HCT116 (cell line): ENCODE results near the gene MN1. TPM values are rescaled to one million over a fixed set of nuclear protein-coding genes. Genes with fewer than 3 reads are reported as not detected.

ENCODE experiments used
- ATAC-seq: fragments of 200-7000 bp; cut with Tn5 transposase; 2 replicates; pipeline ENCODE4 v1.9.1; 2020; ENCODE audit warnings: mild to moderate bottlenecking, moderate library complexity
- BruUV-seq: library from RNA; stranded (reverse); fragments of 400-500 nt; replicated peaks from 2 replicates; lab custom pipeline; 2021; lab: Mats Ljungman, UMichigan
- CTCF ChIA-PET: fragments of 300-600 bp; sonication (Branson Sonifier 250); formaldehyde crosslinking; loops from one replicate; lab custom pipeline; 2021; ENCODE audit warnings: antibody characterized with exemption; lab: Charles Lee
- POLR2A ChIA-PET: fragments of 300-600, 350-600 bp; sonication (Branson Sonifier 250); formaldehyde crosslinking; loops from one replicate; lab custom pipeline; 2021; ENCODE audit warnings: antibody characterized with exemption; lab: Charles Lee
- RAD21 ChIA-PET, 2 experiments: fragments of 300-600 bp; sonication (Branson Sonifier 250); formaldehyde crosslinking; loops; one replicate each; lab custom pipeline; 2023; ENCODE audit warnings: low total read pairs in 2 of 2; ENCODE audit not compliant: uncharacterized antibody in 2 of 2, unreplicated experiment in 2 of 2, low non-redundant PET in 1 of 2; lab: Charles Lee
- DNase-seq: peaks from one replicate; pipeline ENCODE4 v3.0.0-alpha.2; 2010; ENCODE audit warnings: low read depth, low spot score
- H2AFZ ChIP-seq: fragments of 200-600 bp; shearing (Covaris generic), sonication (generic); 2 replicates; pipeline ENCODE4 v1.6.1; 2017; ENCODE audit warnings: low read depth, mixed run types, mixed read lengths, antibody characterized with exemption, low read length; ENCODE audit not compliant: poor library complexity, severe bottlenecking
- H3K27ac ChIP-seq: 2 replicates; pipeline ENCODE4 v1.5.1; 2012; ENCODE audit warnings: low read depth, low read length
- H3K27me3 ChIP-seq: fragments of 200-600 bp; sonication (generic); 2 replicates; pipeline ENCODE4 v1.6.1; 2016; ENCODE audit warnings: mixed run types, low read length, mixed read lengths; ENCODE audit not compliant: insufficient read depth
- H3K36me3 ChIP-seq, 2 experiments: fragments of 200-500 bp in 1 of 2; fragments of 200-600 bp in 1 of 2; sonication (Bioruptor generic) in 1 of 2; sonication (generic) in 1 of 2; 2 replicates each; pipeline versions ENCODE4 v1.5.1 to v1.6.1; 2014 to 2016; ENCODE audit warnings: low read length in 2 of 2, inconsistent platforms in 1 of 2, mixed read lengths in 1 of 2, mixed run types in 1 of 2; ENCODE audit not compliant: insufficient read depth in 2 of 2, control insufficient read depth in 1 of 2
- H3K4me1 ChIP-seq, 2 experiments: fragments of 200-600 bp in 1 of 2; sonication (generic) in 1 of 2; 2 replicates each; pipeline versions ENCODE4 v1.5.1 to v1.6.1; 2012 to 2017; ENCODE audit warnings: low read length in 2 of 2, inconsistent platforms in 1 of 2, mild to moderate bottlenecking in 1 of 2, mixed read lengths in 1 of 2, mixed run types in 1 of 2, moderate library complexity in 1 of 2; ENCODE audit not compliant: insufficient read depth in 2 of 2, control insufficient read depth in 1 of 2
- H3K4me2 ChIP-seq: fragments of 200-600 bp; sonication (generic); 2 replicates; pipeline ENCODE4 v1.6.1; 2017; ENCODE audit warnings: mixed run types, low read length, mixed read lengths
- H3K4me3 ChIP-seq, 2 experiments: fragments of 200-600 bp in 1 of 2; sonication (generic) in 1 of 2; replicated peaks in 1 of 2; 2 replicates each; pipeline ENCODE4 v1.5.1; 2011 to 2016; ENCODE audit warnings: low read length in 2 of 2, control low read depth in 1 of 2, low read depth in 1 of 2, mild to moderate bottlenecking in 1 of 2, mixed read lengths in 1 of 2, mixed run types in 1 of 2
- H3K79me2 ChIP-seq: fragments of 200-600 bp; sonication (generic); 2 replicates; pipeline ENCODE4 v1.6.1; 2017; ENCODE audit warnings: mild to moderate bottlenecking, mixed run types, low read length, moderate library complexity, mixed read lengths; ENCODE audit not compliant: insufficient read depth
- H3K9ac ChIP-seq: fragments of 200-600 bp; sonication (generic); 2 replicates; pipeline ENCODE4 v1.6.1; 2016; ENCODE audit warnings: low read length, mixed read lengths
- H3K9me2 ChIP-seq: fragments of 200-600 bp; sonication (generic), shearing (Covaris generic); 2 replicates; pipeline ENCODE4 v1.6.1; 2017; ENCODE audit warnings: mixed run types, mild to moderate bottlenecking, moderate library complexity; ENCODE audit not compliant: insufficient read depth
- H3K9me3 ChIP-seq, 2 experiments: fragments of 200-500 bp in 1 of 2; fragments of 200-600 bp in 1 of 2; sonication (Bioruptor generic) in 1 of 2; sonication (generic) in 1 of 2; 2 replicates each; pipeline ENCODE4 v1.6.1; 2014 to 2017; ENCODE audit warnings: low read length in 2 of 2, mixed read lengths in 2 of 2, inconsistent platforms in 1 of 2, low read depth in 1 of 2, mild to moderate bottlenecking in 1 of 2, mixed run types in 1 of 2, moderate library complexity in 1 of 2; ENCODE audit not compliant: control insufficient read depth in 1 of 2, insufficient read depth in 1 of 2
- H4K20me1 ChIP-seq: fragments of 200-600 bp; sonication (generic), shearing (Covaris generic); 2 replicates; pipeline ENCODE4 v1.6.1; 2017; ENCODE audit warnings: mixed run types, mild to moderate bottlenecking, moderate library complexity; ENCODE audit not compliant: insufficient read depth
- CBX3 ChIP-seq: IDR thresholded peaks from 2 replicates; pipeline ENCODE4 v1.6.1; 2012; ENCODE audit warnings: low read depth
- CEBPB ChIP-seq: IDR thresholded peaks from 2 replicates; pipeline ENCODE4 v1.6.1; 2012; ENCODE audit warnings: low read depth
- CTCF ChIP-seq, 3 experiments: fragments of 200-600 bp in 1 of 3; sonication (generic) in 1 of 3; IDR thresholded peaks in 2 of 3; conservative IDR thresholded peaks in 1 of 3; 2 replicates each; pipeline ENCODE4 v1.5.1; 2012 to 2017; ENCODE audit warnings: low read depth in 2 of 3, low read length in 2 of 3, antibody characterized with exemption in 1 of 3, borderline replicate concordance in 1 of 3, control low read depth in 1 of 3, mild to moderate bottlenecking in 1 of 3, mixed read lengths in 1 of 3, mixed run types in 1 of 3, moderate library complexity in 1 of 3; ENCODE audit not compliant: insufficient read depth in 1 of 3
- EGR1 ChIP-seq: IDR thresholded peaks from 2 replicates; pipeline ENCODE4 v1.6.1; 2012; ENCODE audit warnings: low read depth
- ELF1 ChIP-seq: IDR thresholded peaks from 2 replicates; pipeline ENCODE4 v1.6.1; 2012; ENCODE audit warnings: low read depth, borderline replicate concordance
- EZH2 ChIP-seq: fragments of 200-600 bp; sonication (generic); IDR thresholded peaks from 2 replicates; pipeline ENCODE4 v1.6.1; 2017; ENCODE audit warnings: antibody characterized with exemption, mixed run types
- EZH2phosphoT487 ChIP-seq: fragments of 200-600 bp; IDR thresholded peaks from 2 replicates; pipeline ENCODE4 v1.6.1; 2018; ENCODE audit warnings: antibody characterized with exemption, borderline replicate concordance
- FOSL1 ChIP-seq: IDR thresholded peaks from 2 replicates; pipeline ENCODE4 v1.6.1; 2012; ENCODE audit warnings: low read depth
- JUND ChIP-seq: IDR thresholded peaks from 2 replicates; pipeline ENCODE4 v1.6.1; 2012
- MAX ChIP-seq: IDR thresholded peaks from 2 replicates; pipeline ENCODE4 v1.6.1; 2012
- POLR2A ChIP-seq: IDR thresholded peaks from 2 replicates; pipeline ENCODE4 v1.7.0; 2011; ENCODE audit warnings: borderline replicate concordance; ENCODE audit not compliant: insufficient read depth, insufficient read length; ENCODE audit errors: extremely low read depth
- RAD21 ChIP-seq: IDR thresholded peaks from 2 replicates; pipeline ENCODE4 v1.6.1; 2012; ENCODE audit warnings: low read depth, mild to moderate bottlenecking
- SP1 ChIP-seq: IDR thresholded peaks from 2 replicates; pipeline ENCODE4 v1.6.1; 2012; ENCODE audit warnings: low read depth
- TCF7L2 ChIP-seq: IDR thresholded peaks from 2 replicates; pipeline ENCODE4 v1.7.0; 2011; ENCODE audit warnings: borderline replicate concordance, inconsistent platforms; ENCODE audit not compliant: insufficient read depth, insufficient read length; ENCODE audit errors: extremely low read depth
- ZFX ChIP-seq: fragments of 450-650 bp; IDR thresholded peaks from 2 replicates; pipeline ENCODE4 v1.6.1; 2017
- ZNF274 ChIP-seq: fragments of 200-500 bp; sonication (Bioruptor generic); IDR thresholded peaks from 2 replicates; pipeline ENCODE4 v1.6.1; 2014; ENCODE audit warnings: mild to moderate bottlenecking, low read depth, low read length, inconsistent platforms
- intact Hi-C: fragments of 100-400 bp; cut with micrococcal nuclease; formaldehyde crosslinking; loops from 2 replicates; pipeline ENCODE4 v1.10.0; 2022
- total RNA-seq: library from RNA; stranded (reverse); gene quantifications from one replicate; pipeline ENCODE4 v1.2.1, GENCODE V29; 2021; ENCODE audit not compliant: unreplicated experiment
- TF ChIP-seq, protein P1 (sequence below): IDR thresholded peaks from 2 replicates; pipeline ENCODE4 v1.6.1; 2011; ENCODE audit warnings: mild to moderate bottlenecking, low read length, moderate library complexity; ENCODE audit not compliant: insufficient replicate concordance; ENCODE audit errors: extremely low read depth

The MN1 gene
- total RNA-seq, 1 experiment from 2014 or later = 2.9 TPM

DNA sequence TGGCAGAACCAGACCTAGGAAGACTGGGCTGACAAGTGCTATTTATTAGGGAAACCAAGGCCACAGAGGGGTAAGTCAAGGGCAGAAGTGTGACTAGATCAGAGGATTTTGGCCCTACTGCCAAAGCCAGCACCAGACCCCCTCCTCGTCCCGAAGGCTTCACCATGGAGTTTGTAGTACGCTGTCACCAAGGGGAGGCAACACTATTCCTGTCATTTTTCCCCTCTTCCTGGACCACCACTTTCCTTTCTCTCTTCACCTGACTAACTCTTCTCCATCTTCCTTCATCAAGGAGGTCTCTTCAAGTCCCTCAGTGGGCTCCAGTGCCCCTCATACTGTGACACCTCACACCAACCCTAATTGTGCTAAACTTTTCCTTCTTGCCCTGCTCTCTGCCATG is 34.9 kb downstream of the MN1 start:
- no peak for DNase-seq
- ATAC-seq = no peak
- Histone ChIP-seq H3K4me2 (no peak overlapping the region), H3K4me1 (no peaks in the 10 kb centered on the region), H3K4me3 (no peak overlapping the region), H3K9me3 (no peaks in the 10 kb centered on the region), H4K20me1 (no peaks in the 10 kb centered on the region), H3K36me3 (no peaks in the 10 kb centered on the region), H3K79me2 (no peaks in the 10 kb centered on the region), H3K9me2 (no peaks in the 10 kb centered on the region), H3K9ac (no peak overlapping the region), H3K27ac (no peak overlapping the region), H2AFZ (no peak overlapping the region), H3K27me3 (peaks cover 8% of the 10 kb centered on the region; the same call in 1 of the 2 replicates)
- intact Hi-C loops = no loop called here
- TF ChIP-seq MAX (no peak), POLR2A (no peak)
- POLR2A ChIA-PET = no interaction called here
- CTCF ChIA-PET = no interaction called here
- RAD21 ChIA-PET = no interaction called here
- BruUV-seq = no TSS peak

DNA sequence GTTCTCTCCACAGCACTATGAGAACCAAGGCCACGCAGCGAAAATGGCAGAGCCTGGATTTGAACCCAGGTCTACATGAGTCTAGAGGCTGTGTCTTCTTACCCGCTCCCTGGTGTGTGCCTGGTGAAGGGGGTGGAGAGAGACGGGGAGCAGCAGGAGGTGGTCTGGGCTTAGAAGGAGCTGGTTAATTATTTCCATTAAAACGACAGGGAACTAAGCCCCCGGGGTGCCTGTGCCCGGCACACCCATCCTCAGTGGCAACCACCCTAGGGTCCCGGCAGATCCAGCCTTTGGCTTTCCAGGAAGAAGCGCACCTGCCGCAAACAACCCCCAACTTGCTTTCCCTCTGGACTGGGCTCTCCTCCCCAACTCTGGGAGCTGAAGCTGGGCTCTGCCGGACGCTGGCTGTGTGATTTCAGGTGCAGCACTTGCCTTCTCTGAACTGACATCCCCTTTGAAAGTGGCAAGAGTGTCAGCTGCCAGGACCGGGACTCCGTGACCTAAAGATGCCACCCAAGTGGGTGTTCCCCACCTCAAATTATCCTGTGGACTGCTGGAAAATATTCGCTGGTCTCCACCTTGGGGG is 35.8 kb downstream of the MN1 start:
- intact Hi-C loops = no loop called here
- Histone ChIP-seq H3K36me3 (no peaks in the 10 kb centered on the region), H3K4me2 (no peak overlapping the region), H3K4me1 (no peaks in the 10 kb centered on the region), H3K27ac (no peak overlapping the region), H3K4me3 (no peak overlapping the region), H3K9me2 (no peaks in the 10 kb centered on the region), H2AFZ (no peak overlapping the region), H3K9me3 (no peaks in the 10 kb centered on the region), H3K9ac (no peak overlapping the region), H3K79me2 (no peaks in the 10 kb centered on the region), H4K20me1 (no peaks in the 10 kb centered on the region), H3K27me3 (peaks cover 8% of the 10 kb centered on the region; the same call in 1 of the 2 replicates)
- ChIA-PET POLR2A (no interaction called here), RAD21 (no interaction called here), CTCF (no interaction called here)
- no peak for ATAC-seq
- DNase-seq = no peak
- BruUV-seq = no TSS peak
- TF ChIP-seq, protein P1, sequence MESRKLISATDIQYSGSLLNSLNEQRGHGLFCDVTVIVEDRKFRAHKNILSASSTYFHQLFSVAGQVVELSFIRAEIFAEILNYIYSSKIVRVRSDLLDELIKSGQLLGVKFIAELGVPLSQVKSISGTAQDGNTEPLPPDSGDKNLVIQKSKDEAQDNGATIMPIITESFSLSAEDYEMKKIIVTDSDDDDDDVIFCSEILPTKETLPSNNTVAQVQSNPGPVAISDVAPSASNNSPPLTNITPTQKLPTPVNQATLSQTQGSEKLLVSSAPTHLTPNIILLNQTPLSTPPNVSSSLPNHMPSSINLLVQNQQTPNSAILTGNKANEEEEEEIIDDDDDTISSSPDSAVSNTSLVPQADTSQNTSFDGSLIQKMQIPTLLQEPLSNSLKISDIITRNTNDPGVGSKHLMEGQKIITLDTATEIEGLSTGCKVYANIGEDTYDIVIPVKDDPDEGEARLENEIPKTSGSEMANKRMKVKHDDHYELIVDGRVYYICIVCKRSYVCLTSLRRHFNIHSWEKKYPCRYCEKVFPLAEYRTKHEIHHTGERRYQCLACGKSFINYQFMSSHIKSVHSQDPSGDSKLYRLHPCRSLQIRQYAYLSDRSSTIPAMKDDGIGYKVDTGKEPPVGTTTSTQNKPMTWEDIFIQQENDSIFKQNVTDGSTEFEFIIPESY = no peak
- no peak for TF ChIP-seq EZH2
- TF ChIP-seq FOSL1 = no peak
- TF ChIP-seq EZH2phosphoT487 = no peak
- TF ChIP-seq CBX3 = no peak
- no peak for TF ChIP-seq ZFX
- no peak for TF ChIP-seq SP1
- TF ChIP-seq TCF7L2 = no peak
- TF ChIP-seq JUND = no peak
- no peak for TF ChIP-seq ZNF274
- no peak for TF ChIP-seq CEBPB
- no peak for TF ChIP-seq RAD21
- TF ChIP-seq MAX = no peak
- TF ChIP-seq POLR2A = no peak
- no peak for TF ChIP-seq ELF1
- TF ChIP-seq EGR1 = no peak
- no peak for TF ChIP-seq CTCF (IDR thresholded peaks at IDR 0.05 in 2 of 3, conservative IDR thresholded peaks at IDR 0.05 in 1 of 3; ENCODE audit: borderline replicate concordance in 1 of 3, insufficient read depth in 1 of 3, low read depth in 2 of 3, low read length in 2 of 3)
